ENCODE measurements around the gene ATP9A. TPM values are rescaled to one million over a fixed set of nuclear protein-coding genes. Genes with fewer than 3 reads are reported as not detected.

ATP9A gene
- total RNA-seq, 2 donors from 2014 or later: 19.5 to 23.4 TPM

GRCh38 chr20:51583499-51583898, 184.7 kb downstream of the ATP9A start:
- DNase-seq (ENCODE audit: low spot score): no peak
- no peaks in the 10 kb centered on the region for H3K27me3 ChIP-seq
- no peaks in the 10 kb centered on the region for H3K4me1 ChIP-seq
- no peak overlapping the region for H3K27ac ChIP-seq
- TF ChIP-seq, protein P1, sequence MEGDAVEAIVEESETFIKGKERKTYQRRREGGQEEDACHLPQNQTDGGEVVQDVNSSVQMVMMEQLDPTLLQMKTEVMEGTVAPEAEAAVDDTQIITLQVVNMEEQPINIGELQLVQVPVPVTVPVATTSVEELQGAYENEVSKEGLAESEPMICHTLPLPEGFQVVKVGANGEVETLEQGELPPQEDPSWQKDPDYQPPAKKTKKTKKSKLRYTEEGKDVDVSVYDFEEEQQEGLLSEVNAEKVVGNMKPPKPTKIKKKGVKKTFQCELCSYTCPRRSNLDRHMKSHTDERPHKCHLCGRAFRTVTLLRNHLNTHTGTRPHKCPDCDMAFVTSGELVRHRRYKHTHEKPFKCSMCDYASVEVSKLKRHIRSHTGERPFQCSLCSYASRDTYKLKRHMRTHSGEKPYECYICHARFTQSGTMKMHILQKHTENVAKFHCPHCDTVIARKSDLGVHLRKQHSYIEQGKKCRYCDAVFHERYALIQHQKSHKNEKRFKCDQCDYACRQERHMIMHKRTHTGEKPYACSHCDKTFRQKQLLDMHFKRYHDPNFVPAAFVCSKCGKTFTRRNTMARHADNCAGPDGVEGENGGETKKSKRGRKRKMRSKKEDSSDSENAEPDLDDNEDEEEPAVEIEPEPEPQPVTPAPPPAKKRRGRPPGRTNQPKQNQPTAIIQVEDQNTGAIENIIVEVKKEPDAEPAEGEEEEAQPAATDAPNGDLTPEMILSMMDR (IDR thresholded peaks at IDR 0.05): no peak
- no peak overlapping the region for H3K4me3 ChIP-seq
- no peaks in the 10 kb centered on the region for H3K36me3 ChIP-seq
- H3K9me3 ChIP-seq: no peaks in the 10 kb centered on the region

DNA sequence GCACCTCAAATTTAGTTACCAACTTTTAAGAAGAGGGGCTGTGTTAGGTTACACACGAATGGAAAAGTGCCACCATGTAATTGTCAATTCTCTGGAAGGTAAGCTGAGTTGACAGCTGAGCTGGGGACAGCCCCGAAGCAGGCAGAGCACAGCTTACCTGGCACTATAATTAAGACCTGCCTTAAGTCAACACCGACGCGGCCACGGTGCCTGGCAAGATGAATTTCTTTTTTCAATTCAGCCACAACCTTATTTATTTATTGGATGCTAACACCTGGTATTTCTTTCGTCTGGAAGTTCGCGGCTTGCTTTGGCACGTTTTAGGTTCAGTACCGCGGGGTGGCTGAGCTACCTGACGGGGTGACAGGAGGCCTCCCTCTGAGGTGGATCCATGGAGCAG, 185.1 kb downstream of the ATP9A start:
- Histone ChIP-seq H3K4me1 (no peaks in the 10 kb centered on the region), H3K36me3 (no peaks in the 10 kb centered on the region)
- TF ChIP-seq, protein P1 (IDR thresholded peaks at IDR 0.05): no peak

DNA sequence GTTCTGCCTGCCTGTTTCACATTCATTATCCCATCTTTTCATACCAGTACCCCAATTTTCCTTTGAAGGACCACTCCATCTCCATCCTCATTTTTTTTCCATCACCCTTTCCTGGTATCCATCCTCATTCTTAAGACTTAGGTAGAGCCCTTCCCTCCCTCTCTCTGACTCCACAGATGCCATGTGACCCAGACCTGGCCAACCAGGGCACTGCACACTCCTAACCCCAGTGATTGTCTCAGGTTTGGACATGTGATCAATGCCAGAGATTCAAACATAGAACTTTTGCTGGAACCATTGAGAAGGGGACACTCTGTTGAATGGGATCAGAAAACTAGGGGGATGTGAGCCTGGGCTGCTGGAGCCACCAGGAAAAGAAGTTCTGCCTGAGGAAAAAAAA, 186.6 kb downstream of the ATP9A start:
- Histone ChIP-seq H3K27ac (no peak overlapping the region), H3K27me3 (no peaks in the 10 kb centered on the region), H3K4me3 (no peak overlapping the region), H3K9me3 (no peaks in the 10 kb centered on the region), H3K36me3 (no peaks in the 10 kb centered on the region), H3K4me1 (no peaks in the 10 kb centered on the region)
- no peak for DNase-seq (ENCODE audit: low spot score)
- TF ChIP-seq, protein P1 (IDR thresholded peaks at IDR 0.05): no peak

More for the DNA sequence above, 185.1 kb downstream of the ATP9A start:
- H3K4me3 ChIP-seq: no peak overlapping the region
- no peaks in the 10 kb centered on the region for H3K27me3 ChIP-seq
- H3K9me3 ChIP-seq: no peaks in the 10 kb centered on the region
- no peak for DNase-seq (ENCODE audit: low spot score)
- no peak overlapping the region for H3K27ac ChIP-seq

- TF ChIP-seq, protein P1 (IDR thresholded peaks at IDR 0.05): no peak
- peaks cover 0 to 9% of the 10 kb centered on the region in 2 donors for H3K9me3 ChIP-seq
- H3K4me1 ChIP-seq: no peaks in the 10 kb centered on the region
- H3K4me3 ChIP-seq: no peak overlapping the region
- no peaks in the 10 kb centered on the region for H3K36me3 ChIP-seq
- no peak overlapping the region for H3K27ac ChIP-seq
- H3K27me3 ChIP-seq: no peaks in the 10 kb centered on the region
- DNase-seq (ENCODE audit: low spot score): no peak
Observed at GRCh38 chr20:51579137-51579536, 189.1 kb downstream of the ATP9A start.

DNA sequence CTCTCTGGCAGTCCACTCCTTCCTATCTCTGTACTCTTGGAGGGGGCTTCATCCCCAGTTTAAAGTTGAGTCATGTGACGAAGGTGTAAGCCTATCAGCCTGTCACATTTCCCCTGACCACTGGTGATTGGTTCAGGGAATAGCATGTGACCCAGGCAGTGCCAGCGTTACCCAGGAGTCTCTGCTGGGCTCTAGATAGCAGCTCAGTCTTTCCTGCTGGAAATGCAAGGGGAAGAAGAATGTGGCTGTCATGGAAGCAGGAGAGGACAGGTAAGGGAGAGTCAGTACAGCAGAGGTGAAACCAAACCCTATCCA, 190.1 kb downstream of the ATP9A start:
- Histone ChIP-seq H3K4me1 (peaks cover 0 to 9% of the 10 kb centered on the region in 2 donors), H3K9me3 (peaks cover 0 to 9% of the 10 kb centered on the region in 2 donors), H3K27me3 (no peaks in the 10 kb centered on the region), H3K4me3 (no peak overlapping the region), H3K36me3 (no peaks in the 10 kb centered on the region), H3K27ac (no peak overlapping the region)
- TF ChIP-seq, protein P1 (IDR thresholded peaks at IDR 0.05): no peak
- DNase-seq (ENCODE audit: low spot score): no peak

GRCh38 chr20:51577432-51578144, 190.6 kb downstream of the ATP9A start:
- no peak for DNase-seq (ENCODE audit: low spot score)
- H3K9me3 ChIP-seq: peaks cover 0 to 9% of the 10 kb centered on the region in 2 donors
- H3K27ac ChIP-seq: no peak overlapping the region
- H3K4me1 ChIP-seq: peaks cover 0 to 9% of the 10 kb centered on the region in 2 donors
- H3K4me3 ChIP-seq: no peak overlapping the region
- no peaks in the 10 kb centered on the region for H3K27me3 ChIP-seq
- H3K36me3 ChIP-seq: no peaks in the 10 kb centered on the region
- TF ChIP-seq, protein P1 (IDR thresholded peaks at IDR 0.05): no peak

Data from right atrium auricular region (tissue), 2 donors.